ENCODE data around the gene KLHL29. TPM values are rescaled to one million over a fixed set of nuclear protein-coding genes. Genes with fewer than 3 reads are reported as not detected.

Gene KLHL29
- total and polyA plus RNA-seq, 2 donors (not counting 3 experiments of a cell fraction or from before 2014, with no cell fraction given), result 4.6 to 12.7 TPM

GRCh38 chr2:23685181-23685580 is 300.2 kb downstream of the KLHL29 start:
- H2AFZ ChIP-seq (ENCODE audit: low read depth, low read length), result no peak overlapping the region
- no TSS peak for BruUV-seq (replicated peaks)
- dilution Hi-C loops (cut with MboI; ENCODE audit: extremely low pct_ligation_motif_present, low sequenced_read_pairs) (no loop called here), intact Hi-C loops (cut with micrococcal nuclease) (no loop called here)
- H3K4me2 ChIP-seq (ENCODE audit: insufficient read depth, low read length), result no peak overlapping the region
- TF ChIP-seq EZH2 (IDR thresholded peaks at IDR 0.05; ENCODE audit: borderline replicate concordance, low read depth, low read length, severe bottlenecking), result no peak
- TF ChIP-seq GATA2 (IDR thresholded peaks at IDR 0.05; ENCODE audit: insufficient read depth, insufficient read length, low read depth, low read length), result no peak
- TF ChIP-seq MAX (IDR thresholded peaks at IDR 0.05; ENCODE audit: insufficient read depth, insufficient read length), result no peak
- no peak for TF ChIP-seq MYC (IDR thresholded peaks at IDR 0.05; ENCODE audit: low read depth, low read length)
- no peak for TF ChIP-seq FOS (IDR thresholded peaks at IDR 0.05; ENCODE audit: borderline replicate concordance, insufficient read depth, low read length)
- TF ChIP-seq, protein P1, sequence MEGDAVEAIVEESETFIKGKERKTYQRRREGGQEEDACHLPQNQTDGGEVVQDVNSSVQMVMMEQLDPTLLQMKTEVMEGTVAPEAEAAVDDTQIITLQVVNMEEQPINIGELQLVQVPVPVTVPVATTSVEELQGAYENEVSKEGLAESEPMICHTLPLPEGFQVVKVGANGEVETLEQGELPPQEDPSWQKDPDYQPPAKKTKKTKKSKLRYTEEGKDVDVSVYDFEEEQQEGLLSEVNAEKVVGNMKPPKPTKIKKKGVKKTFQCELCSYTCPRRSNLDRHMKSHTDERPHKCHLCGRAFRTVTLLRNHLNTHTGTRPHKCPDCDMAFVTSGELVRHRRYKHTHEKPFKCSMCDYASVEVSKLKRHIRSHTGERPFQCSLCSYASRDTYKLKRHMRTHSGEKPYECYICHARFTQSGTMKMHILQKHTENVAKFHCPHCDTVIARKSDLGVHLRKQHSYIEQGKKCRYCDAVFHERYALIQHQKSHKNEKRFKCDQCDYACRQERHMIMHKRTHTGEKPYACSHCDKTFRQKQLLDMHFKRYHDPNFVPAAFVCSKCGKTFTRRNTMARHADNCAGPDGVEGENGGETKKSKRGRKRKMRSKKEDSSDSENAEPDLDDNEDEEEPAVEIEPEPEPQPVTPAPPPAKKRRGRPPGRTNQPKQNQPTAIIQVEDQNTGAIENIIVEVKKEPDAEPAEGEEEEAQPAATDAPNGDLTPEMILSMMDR (IDR thresholded peaks at IDR 0.05; ENCODE audit: extremely low read depth in 1 of 2, insufficient read depth in 1 of 2, low read depth in 1 of 2, low read length in 2 of 2), result no peak
- no peak for TF ChIP-seq JUN (IDR thresholded peaks at IDR 0.05; ENCODE audit: borderline replicate concordance, insufficient read depth, insufficient read length, low read depth)
- TF ChIP-seq POLR2A (IDR thresholded peaks at IDR 0.05; ENCODE audit: low read depth, low read length), result no peak
- TF ChIP-seq POLR2AphosphoS5 (IDR thresholded peaks at IDR 0.05; ENCODE audit: insufficient read depth, low read depth, low read length), result no peak
- no peaks in the 10 kb centered on the region for H3K9me3 ChIP-seq (replicated peaks; ENCODE audit: control insufficient read depth, insufficient read depth, low read length)
- no peaks in the 10 kb centered on the region for H3K27me3 ChIP-seq (ENCODE audit: control insufficient read depth in 2 of 2, insufficient read depth in 2 of 2, low read length in 2 of 2)
- no peak overlapping the region for H3K4me3 ChIP-seq (replicated peaks in 1 of 3; ENCODE audit: insufficient read depth in 1 of 3, low read depth in 1 of 3, low read length in 3 of 3)
- H3K9me1 ChIP-seq (replicated peaks; ENCODE audit: control insufficient read depth, extremely low read depth, insufficient read depth, low read length), result no peaks in the 10 kb centered on the region
- no peak overlapping the region for H3K9ac ChIP-seq (replicated peaks; ENCODE audit: extremely low read depth, insufficient read depth, low read length)
- no peak overlapping the region for H3K27ac ChIP-seq (ENCODE audit: insufficient read depth, low read depth, low read length)
- no peaks in the 10 kb centered on the region for H3K36me3 ChIP-seq (ENCODE audit: control insufficient read depth in 2 of 2, extremely low read depth in 1 of 2, insufficient read depth in 2 of 2, low read length in 2 of 2)
- H3K79me2 ChIP-seq (ENCODE audit: control insufficient read depth, insufficient read depth, low read length), result no peaks in the 10 kb centered on the region
- H4K20me1 ChIP-seq (replicated peaks; ENCODE audit: control insufficient read depth, extremely low read depth, insufficient read depth, low read length), result no peaks in the 10 kb centered on the region
- FAIRE-seq (no peak), DNase-seq (ENCODE audit: low read depth, low spot score) (no peak)
- POLR2A ChIA-PET, result no interaction called here
- H3K4me1 ChIP-seq (ENCODE audit: control insufficient read depth, extremely low read depth, insufficient read depth, low read length), result no peaks in the 10 kb centered on the region
- CTCF ChIA-PET, result no interaction called here

Measured in endothelial cell of umbilical vein (primary cell).